Esophagus squamous epithelium (tissue), 4 donors: Measurements from ENCODE around the gene HNF4A.

Source experiments
- CTCF ChIP-seq, 6 experiments: fragments of 450-650 bp in 4 of 6; fragments of 200-600 bp in 2 of 6; sonication (generic) in 2 of 6; IDR thresholded peaks; one replicate each; pipeline ENCODE4 v1.5.1; 2016 to 2019; ENCODE audit warnings: antibody characterized with exemption in 6 of 6, mild to moderate bottlenecking in 4 of 6, moderate library complexity in 4 of 6
- POLR2A ChIP-seq, 4 donors: fragments of 450-650 bp; IDR thresholded peaks; one replicate each; pipeline ENCODE4 v1.6.1; 2017; ENCODE audit warnings: antibody characterized with exemption in 4 of 4, mild to moderate bottlenecking in 4 of 4, moderate library complexity in 3 of 4

GRCh38 chr20:44399446-44399845 lies 43.9 kb downstream of the HNF4A start:
- TF ChIP-seq CTCF (IDR thresholded peaks at IDR 0.05) (no peak), POLR2A (IDR thresholded peaks at IDR 0.05) (no peak)
